ENCODE results near the gene ARMCX6.
"Not testable (repeated sequence)": the region's sequence is repeated elsewhere in the genome, so short reads cannot be mapped to it uniquely, and the experiment has no call there.

Gene ARMCX6

GRCh38 chrX:101617211-101618191, at the start of gene ARMCX6:
Gene ARMCX6, minus strand, starts transcription at chrX:101618000. Its CDS starts 1,380 bp downstream, at chrX:101616620.
- peak; percentile 19 for DNase-seq

- DNase-seq = peak; percentile 26
Measured at GRCh38 chrX:101659601-101660063, 41.8 kb upstream of the ARMCX6 start, which contains the start of gene ARMCX2. Gene ARMCX2, minus strand, starts transcription at chrX:101659850. Its CDS starts 2,262 bp downstream, at chrX:101657588.

- DNase-seq = peak; percentile 29
Measured at GRCh38 chrX:101658661-101659491, 41.1 kb upstream of the ARMCX6 start.

GRCh38 chrX:101657495-101657894, 39.7 kb upstream of the ARMCX6 start:
- DNase-seq = no peak

- DNase-seq = no peak
Measured at GRCh38 chrX:101656817-101657216, 39.0 kb upstream of the ARMCX6 start.

- DNase-seq = no peak
Measured at GRCh38 chrX:101655534-101655933, 37.7 kb upstream of the ARMCX6 start.

- not testable (repeated sequence) for DNase-seq
Measured at GRCh38 chrX:101647716-101648115, 29.9 kb upstream of the ARMCX6 start.

- DNase-seq = no peak
Measured at GRCh38 chrX:101642093-101642492, 24.3 kb upstream of the ARMCX6 start.

- no peak for DNase-seq
Measured at GRCh38 chrX:101639583-101639982, 21.8 kb upstream of the ARMCX6 start.

GRCh38 chrX:101619364-101619763, 1.6 kb upstream of the ARMCX6 start:
- DNase-seq = no peak

- no peak for DNase-seq
Measured at GRCh38 chrX:101605728-101606127, 12.1 kb downstream of the ARMCX6 start.

GRCh38 chrX:101605146-101605545, 12.7 kb downstream of the ARMCX6 start:
- DNase-seq = no peak

- DNase-seq = no peak
Measured at GRCh38 chrX:101602077-101602476, 15.7 kb downstream of the ARMCX6 start.

GRCh38 chrX:101599592-101599991, 18.2 kb downstream of the ARMCX6 start:
- not testable (repeated sequence) for DNase-seq

- peak; percentile 7 for DNase-seq
Measured at GRCh38 chrX:101595739-101596419, 21.9 kb downstream of the ARMCX6 start.

All from NCI-H774 (cell line).